Measurements from ENCODE around the gene ATP7A.

The ATP7A gene

GRCh38 chrX:77952173-77952572, 41.7 kb downstream of the ATP7A start:
- Histone ChIP-seq H3K36me3 (no peaks in the 10 kb centered on the region), H3K27me3 (ENCODE audit: insufficient read depth, low read depth, severe bottlenecking) (no peaks in the 10 kb centered on the region), H3K4me3 (ENCODE audit: low read depth, low read length) (no peak overlapping the region), H3K27ac (no peak overlapping the region), H3K9me3 (ENCODE audit: severe bottlenecking) (no peaks in the 10 kb centered on the region)
- DNase-seq, result no peak
- TF ChIP-seq, protein P1, sequence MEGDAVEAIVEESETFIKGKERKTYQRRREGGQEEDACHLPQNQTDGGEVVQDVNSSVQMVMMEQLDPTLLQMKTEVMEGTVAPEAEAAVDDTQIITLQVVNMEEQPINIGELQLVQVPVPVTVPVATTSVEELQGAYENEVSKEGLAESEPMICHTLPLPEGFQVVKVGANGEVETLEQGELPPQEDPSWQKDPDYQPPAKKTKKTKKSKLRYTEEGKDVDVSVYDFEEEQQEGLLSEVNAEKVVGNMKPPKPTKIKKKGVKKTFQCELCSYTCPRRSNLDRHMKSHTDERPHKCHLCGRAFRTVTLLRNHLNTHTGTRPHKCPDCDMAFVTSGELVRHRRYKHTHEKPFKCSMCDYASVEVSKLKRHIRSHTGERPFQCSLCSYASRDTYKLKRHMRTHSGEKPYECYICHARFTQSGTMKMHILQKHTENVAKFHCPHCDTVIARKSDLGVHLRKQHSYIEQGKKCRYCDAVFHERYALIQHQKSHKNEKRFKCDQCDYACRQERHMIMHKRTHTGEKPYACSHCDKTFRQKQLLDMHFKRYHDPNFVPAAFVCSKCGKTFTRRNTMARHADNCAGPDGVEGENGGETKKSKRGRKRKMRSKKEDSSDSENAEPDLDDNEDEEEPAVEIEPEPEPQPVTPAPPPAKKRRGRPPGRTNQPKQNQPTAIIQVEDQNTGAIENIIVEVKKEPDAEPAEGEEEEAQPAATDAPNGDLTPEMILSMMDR (IDR thresholded peaks at IDR 0.05; ENCODE audit: low read depth, low read length), result no peak

GRCh38 chrX:77953302-77953701, 42.8 kb downstream of the ATP7A start:
- Histone ChIP-seq H3K4me3 (ENCODE audit: low read depth, low read length) (no peak overlapping the region), H3K27me3 (ENCODE audit: insufficient read depth, low read depth, severe bottlenecking) (no peaks in the 10 kb centered on the region), H3K9me3 (ENCODE audit: severe bottlenecking) (no peaks in the 10 kb centered on the region), H3K27ac (no peak overlapping the region), H3K36me3 (no peaks in the 10 kb centered on the region)
- TF ChIP-seq, protein P1 (IDR thresholded peaks at IDR 0.05; ENCODE audit: low read depth, low read length), result no peak
- DNase-seq, result no peak

DNA sequence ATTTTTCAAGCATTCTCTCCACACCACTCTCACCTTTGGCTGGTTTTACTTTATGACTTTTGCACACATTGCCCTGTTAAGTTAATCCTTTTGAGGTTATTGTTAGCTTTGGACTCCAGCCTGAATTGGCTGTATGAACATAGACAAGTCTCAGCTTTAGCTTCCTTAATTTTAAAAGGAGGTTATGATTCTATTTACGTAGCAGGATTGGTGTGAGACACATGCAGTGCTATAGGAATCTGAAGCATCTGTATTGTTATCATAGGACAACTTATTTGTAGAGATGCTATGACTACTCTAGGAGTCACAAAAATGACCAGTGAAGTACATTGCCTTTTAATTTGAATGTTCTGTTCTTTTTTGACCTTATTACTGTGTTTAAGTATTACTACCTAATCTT, 43.2 kb downstream of the ATP7A start:
- Histone ChIP-seq H3K36me3 (no peaks in the 10 kb centered on the region), H3K4me3 (ENCODE audit: low read depth, low read length) (no peak overlapping the region), H3K27me3 (ENCODE audit: insufficient read depth, low read depth, severe bottlenecking) (no peaks in the 10 kb centered on the region), H3K9me3 (ENCODE audit: severe bottlenecking) (no peaks in the 10 kb centered on the region), H3K27ac (no peak overlapping the region)
- no peak for DNase-seq
- TF ChIP-seq, protein P1 (IDR thresholded peaks at IDR 0.05; ENCODE audit: low read depth, low read length), result no peak

DNA sequence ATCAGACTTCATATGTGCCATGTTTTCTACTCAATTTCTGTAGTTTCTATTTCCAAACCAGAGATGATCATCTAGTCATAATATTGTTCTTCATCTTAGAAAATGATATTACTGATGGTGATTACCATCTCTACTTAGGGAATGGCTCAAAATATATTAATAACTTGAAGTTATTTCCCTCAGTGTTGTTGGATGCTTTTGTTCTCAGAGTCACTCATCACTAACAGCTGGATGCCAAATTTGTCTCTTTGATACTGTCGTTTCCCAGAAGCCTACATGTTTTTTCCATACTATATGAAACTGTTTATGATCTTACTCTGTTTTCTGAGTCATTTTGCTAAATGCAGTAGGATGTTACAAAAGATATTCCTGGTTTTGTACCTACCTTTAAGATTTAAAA, 50.1 kb downstream of the ATP7A start:
- Histone ChIP-seq H3K4me3 (ENCODE audit: low read depth, low read length) (no peak overlapping the region), H3K9me3 (ENCODE audit: severe bottlenecking) (no peaks in the 10 kb centered on the region), H3K27me3 (ENCODE audit: insufficient read depth, low read depth, severe bottlenecking) (no peaks in the 10 kb centered on the region), H3K27ac (no peak overlapping the region), H3K36me3 (no peaks in the 10 kb centered on the region)
- no peak for DNase-seq
- TF ChIP-seq, protein P1 (IDR thresholded peaks at IDR 0.05; ENCODE audit: low read depth, low read length), result no peak

DNA sequence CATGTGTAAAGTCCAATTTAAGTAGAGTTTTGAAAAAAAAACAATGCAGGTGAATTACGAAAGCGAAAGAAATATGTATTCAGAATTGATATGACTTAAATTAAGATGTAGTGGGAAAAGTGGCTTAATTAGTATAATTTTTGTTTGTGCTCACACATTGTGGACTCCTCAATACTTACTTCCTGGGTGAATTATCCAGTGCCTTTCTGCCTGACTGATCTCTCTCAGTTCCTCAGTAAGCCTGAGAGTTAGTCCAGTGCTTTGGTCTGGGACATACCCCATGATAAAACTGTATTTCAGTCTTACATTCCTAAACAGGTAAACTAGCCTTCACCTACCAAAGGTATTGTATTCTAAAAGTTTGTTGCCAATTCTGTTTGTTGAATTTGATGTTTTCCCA, 50.6 kb downstream of the ATP7A start:
- Histone ChIP-seq H3K27ac (no peak overlapping the region), H3K36me3 (no peaks in the 10 kb centered on the region), H3K27me3 (ENCODE audit: insufficient read depth, low read depth, severe bottlenecking) (no peaks in the 10 kb centered on the region), H3K4me3 (ENCODE audit: low read depth, low read length) (no peak overlapping the region), H3K9me3 (ENCODE audit: severe bottlenecking) (no peaks in the 10 kb centered on the region)
- TF ChIP-seq, protein P1 (IDR thresholded peaks at IDR 0.05; ENCODE audit: low read depth, low read length), result no peak
- no peak for DNase-seq

DNA sequence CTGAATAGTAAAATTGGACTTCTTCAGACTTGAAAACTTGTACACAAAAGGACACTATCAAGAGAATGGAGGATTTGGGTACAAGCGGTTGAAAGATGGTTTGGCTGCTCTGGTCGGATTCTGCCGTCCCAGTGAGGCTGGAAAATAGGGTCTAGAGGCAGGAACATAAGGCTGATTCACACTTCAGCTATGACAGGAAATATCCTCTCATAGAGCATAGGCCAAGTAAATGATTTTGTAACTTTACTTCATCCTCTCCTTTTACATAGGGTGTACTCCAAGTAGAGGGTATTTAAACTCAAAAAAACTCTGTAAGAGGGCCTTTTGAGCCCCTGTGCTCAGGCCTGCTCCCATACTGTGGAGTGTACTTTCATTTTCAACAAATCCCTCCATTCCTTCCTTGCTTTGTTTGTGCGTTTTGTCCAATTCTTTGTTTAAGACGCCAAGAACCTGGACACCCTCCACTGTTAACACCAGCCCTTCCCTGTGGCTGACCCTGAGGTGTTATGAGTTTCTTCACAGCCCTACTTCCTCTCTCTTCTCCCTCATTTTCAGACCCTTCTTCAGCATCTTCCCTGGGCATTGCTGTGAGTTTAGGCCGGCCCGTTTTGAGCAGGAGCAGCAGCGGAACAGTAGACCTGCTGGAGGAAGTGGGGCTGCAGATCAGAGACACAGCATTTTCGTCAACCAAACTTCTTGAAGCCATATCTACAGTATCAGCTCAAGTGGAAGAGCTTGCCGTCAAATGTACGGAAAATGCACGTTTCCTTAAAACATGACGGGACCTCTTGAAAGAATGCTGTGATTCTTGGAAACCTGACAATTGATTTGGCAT, 51.8 kb downstream of the ATP7A start:
- Histone ChIP-seq H3K27me3 (ENCODE audit: insufficient read depth, low read depth, severe bottlenecking) (no peaks in the 10 kb centered on the region), H3K9me3 (ENCODE audit: severe bottlenecking) (no peaks in the 10 kb centered on the region), H3K36me3 (no peaks in the 10 kb centered on the region), H3K4me3 (ENCODE audit: low read depth, low read length) (no peak overlapping the region), H3K27ac (no peak overlapping the region)
- DNase-seq, result no peak
- TF ChIP-seq, protein P1 (IDR thresholded peaks at IDR 0.05; ENCODE audit: low read depth, low read length), result no peak
